Daoy (cell line): ENCODE data around the gene ANKRD11. TPM values are rescaled to one million over a fixed set of nuclear protein-coding genes. Genes with fewer than 3 reads are reported as not detected.

ENCODE experiments used
- DNase-seq: peaks from one replicate; pipeline ENCODE4 v3.0.0-alpha.2; 2015; ENCODE audit warnings: low read depth
- total RNA-seq: library from RNA; depleted of rRNA; stranded (reverse); fragments of >200 nt; shearing (Covaris generic); gene quantifications from 2 replicates; pipeline ENCODE4 v1.2.3, GENCODE V29; 2014

The ANKRD11 gene
- total RNA-seq, 1 experiment from 2014 or later, result 27.8 TPM

DNA sequence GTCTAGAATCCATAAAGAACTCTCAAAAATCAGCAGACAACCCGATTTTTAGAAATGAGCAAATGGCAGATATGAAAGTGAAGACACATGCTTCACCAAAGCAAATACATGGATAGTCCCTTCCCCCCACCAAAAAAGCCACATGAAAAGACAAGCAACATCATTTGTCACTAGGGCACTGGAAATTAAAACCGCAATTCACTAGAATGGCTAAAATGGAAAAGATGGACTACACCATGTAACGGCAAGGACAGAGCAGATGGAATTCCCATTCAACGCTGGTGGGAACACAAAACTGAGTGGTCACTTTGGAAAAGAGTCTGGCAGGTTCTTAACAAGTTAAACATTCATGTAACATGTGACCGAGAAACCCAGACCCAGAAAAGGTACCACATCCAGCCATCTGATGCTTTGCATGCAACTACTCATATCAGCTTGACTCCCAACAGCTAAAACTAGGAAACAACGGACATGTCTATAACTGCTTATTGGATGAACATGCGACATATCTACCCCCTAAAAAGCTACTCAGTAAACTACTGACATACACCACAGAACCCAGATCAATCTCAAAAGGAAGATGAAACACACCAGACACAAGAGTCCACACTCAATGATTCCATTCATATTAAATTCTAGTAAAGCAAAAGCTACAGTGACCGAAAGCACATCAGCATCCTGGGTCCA, 140.3 kb downstream of the ANKRD11 start:
- no peak for DNase-seq

DNA sequence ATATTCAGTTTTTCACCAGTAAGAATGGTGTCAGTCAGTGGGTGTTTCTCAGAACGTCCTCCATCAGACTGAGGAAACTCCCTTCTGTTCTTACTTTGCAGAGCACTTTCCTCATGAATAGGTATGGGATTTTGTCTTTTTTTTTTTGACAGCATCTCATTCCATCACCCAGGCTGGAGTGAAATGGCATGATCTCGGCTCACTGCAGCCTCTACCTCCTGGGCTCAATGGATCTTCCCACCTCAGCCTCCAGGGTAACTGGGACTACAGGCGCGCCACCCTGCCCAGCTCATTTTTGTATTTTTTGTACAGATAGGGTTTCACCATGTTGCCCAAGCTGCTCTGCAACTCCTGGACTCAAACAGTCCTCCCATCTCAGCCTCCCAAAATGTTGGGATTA, 142.6 kb downstream of the ANKRD11 start:
- DNase-seq, result no peak

DNA sequence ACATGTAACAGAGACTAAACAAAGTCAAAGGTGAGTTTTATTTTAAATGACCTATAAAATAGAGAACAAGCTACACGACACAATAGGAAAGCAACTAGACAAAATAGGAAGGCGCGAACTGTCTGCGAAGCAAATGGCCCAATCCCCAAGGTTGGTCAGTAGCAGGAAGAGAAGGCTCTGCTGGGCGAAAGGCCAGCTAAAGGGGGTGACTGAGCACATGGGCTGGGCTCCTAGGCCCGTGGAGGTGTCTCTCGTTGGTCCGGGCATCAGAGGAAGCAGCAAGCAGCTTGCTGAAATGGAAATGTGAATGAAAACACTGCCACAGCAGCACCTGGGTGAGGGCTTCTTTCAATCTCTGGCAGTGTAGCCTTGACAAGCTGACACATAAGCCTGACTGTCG, 143.5 kb downstream of the ANKRD11 start:
- no peak for DNase-seq

DNA sequence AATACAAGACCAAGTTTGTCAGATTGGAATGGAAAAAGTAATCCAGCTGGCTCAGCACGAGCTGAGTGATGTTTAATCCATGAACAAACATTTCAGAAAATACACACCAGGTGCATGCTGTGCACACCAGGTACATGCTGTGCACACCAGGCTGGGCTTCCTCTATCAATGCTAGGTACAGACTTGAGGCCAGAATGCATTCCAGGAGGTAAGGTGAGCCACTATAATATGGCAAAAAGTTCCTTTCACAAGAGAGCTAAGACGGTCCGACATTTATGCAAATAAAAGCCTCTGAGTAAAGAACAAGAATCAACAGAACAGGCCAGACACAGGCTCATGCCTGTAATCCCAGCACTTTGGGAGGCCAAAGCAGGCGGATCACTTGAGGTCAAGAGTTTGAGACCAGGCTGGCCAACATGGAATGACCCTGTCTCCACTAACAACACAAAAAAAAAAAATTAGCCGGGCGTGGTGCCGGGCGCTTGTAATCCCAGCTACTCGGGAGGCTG, 144.7 kb downstream of the ANKRD11 start:
- no peak for DNase-seq

DNA sequence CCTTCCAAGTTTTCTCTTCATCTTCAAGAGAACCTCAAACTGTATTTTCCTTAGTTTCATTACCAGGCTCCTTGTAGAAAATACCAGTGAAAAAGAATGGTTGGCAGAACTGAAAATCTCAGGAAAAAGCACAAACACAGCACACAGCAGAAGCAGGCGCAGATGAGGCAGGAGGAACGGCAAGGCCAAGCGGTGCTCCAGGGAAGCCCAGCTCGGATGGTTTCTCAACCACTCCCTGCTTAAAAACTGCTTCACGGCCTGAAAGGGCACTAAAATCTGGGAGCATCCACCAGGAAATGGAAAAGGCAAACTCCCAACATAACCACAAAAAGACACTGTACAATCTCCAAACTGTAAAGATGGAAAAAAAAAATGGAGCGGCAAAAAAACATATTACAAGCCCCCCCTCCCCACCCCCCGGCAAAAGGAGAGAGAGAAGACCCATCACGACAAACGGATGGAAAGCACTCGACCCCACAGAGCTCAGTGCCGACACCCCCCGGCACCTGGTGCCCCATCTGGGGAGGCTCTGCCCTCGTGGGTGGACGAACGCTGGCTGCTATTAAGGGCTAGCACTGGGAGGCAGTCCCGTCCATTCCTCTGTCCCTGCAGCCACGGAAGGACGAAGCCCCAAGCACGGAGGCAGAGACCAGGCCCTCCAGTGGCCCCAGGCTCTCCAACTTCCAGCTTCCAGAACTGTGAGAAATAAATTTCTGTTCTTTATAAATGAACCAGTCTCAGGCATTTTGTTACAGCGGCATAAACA, 145.3 kb downstream of the ANKRD11 start:
- no peak for DNase-seq

DNA sequence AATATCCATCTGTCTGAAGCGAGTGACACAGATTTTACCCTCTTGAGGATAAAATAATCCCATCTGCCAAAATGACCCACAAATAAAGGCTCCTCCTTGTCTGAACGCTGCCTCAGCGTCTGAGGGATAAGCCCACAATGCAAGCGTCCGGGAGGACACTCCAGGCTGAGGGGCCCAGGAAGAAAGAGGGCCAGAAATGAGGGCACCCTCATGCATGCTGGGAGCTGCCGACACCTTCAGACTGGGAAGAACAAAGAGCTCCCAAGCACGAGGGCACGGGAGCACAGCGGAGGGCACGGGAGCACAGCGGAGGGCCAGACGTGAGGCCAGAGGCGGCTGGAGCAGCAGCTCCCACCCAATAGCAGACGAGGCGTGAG, 145.9 kb downstream of the ANKRD11 start:
- no peak for DNase-seq

DNA sequence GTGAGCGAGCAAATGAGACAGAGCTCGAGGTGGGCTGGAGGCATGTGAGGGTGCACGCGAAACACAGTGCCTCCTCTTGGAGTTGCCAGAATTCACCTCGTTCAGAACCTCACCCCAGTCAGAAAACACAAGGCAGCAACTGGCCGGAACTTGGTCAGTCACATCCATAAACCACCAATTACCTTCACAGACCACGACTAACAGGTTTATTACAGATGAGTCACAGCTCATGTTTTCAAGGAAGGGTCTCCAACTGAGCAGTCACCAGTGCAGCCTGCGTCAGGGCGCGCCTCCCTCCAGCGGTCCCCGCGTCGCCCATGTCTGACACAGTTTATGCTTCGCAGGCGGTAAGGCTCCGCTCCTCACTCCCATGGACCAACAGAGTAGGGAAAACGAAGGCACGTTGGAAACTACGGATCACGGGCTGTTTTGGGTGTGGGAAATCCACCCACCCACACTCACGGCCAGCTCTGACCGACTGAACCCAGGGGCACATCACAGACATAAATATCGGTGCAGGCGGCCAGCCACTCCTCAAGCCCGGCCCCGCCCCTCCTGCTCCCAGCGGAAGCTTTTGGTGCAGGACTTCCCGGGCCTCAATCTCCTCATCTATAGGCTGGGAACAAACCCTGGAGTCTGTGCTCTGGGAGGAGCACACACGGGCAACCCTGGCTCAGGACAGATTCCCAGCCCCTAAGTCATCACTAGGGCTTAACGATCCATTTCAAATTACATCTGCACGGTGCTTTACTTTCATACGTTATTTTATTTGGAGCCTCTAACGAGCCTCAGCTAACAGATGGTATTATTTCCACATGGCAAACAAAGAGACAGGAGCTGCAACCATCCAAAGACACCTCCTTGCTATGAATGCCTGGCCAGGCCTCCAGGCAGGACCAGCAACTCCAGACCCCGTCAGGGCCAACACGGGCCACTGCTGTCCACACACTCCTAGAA, 146.6 kb downstream of the ANKRD11 start:
- DNase-seq, result peak; percentile 83

DNA sequence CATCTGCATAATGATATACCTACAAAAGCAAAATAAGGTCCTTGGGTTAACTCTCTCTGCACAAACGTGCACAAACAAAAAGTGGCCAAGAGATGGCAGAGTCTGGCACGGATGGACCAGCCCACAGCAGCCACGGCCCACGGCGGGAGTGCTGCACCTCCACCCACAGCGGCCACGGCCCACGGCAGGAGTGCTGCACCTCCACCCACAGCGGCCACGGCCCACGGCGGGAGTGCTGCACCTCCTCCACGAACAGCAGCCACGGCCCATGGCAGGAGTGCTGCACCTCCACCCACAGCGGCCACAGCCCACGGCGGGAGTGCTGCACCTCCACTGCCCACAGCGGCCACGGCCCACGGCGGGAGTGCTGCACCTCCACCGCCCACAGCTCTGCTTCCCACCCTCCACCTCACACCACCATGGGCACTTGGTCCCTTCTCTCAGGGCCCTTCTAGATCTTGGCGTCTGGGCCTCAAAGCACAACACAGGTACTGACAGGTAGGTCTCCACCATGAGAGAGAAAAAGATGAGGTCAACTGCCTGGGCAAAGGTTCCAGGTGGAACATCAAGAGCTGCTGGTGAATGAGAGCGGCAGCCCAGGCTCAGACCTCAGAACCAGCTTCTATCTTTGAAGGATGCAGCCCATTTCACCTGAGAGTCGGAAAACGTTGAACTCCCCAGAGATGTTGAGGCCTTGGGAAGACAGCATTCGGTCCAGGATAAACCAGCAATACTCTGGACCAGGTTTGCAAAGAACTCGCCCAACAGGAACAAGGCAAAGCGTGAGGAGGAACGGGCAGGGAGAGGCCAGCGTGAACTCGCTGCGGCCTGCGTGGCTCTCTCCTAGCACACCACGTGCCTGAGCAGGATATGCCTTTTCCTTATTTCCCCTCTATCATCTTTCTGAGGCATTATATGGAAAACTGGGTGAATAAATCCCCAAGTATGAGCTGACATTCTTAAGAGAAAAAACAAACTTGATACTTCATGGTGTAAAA, 148.4 kb downstream of the ANKRD11 start:
- DNase-seq, result no peak

DNA sequence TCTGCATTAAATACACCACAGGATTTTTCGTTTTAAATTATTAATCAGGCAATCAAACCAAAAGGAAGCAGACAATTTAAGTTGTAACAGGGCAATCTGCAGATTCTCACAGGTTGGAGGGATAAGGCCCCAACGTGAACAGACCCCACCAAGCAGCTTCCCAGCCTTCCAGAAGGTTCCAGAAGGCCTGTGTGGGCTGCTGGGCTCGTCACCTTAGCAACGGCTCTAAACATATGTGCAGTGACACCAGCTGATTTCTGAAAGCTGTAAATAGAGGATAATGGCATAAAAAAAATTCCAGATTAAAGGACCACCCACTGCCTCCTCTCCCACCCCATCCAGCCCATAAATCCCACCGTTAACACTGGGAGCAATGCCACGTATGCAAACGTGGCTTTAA, 149.1 kb downstream of the ANKRD11 start:
- DNase-seq, result no peak

DNA sequence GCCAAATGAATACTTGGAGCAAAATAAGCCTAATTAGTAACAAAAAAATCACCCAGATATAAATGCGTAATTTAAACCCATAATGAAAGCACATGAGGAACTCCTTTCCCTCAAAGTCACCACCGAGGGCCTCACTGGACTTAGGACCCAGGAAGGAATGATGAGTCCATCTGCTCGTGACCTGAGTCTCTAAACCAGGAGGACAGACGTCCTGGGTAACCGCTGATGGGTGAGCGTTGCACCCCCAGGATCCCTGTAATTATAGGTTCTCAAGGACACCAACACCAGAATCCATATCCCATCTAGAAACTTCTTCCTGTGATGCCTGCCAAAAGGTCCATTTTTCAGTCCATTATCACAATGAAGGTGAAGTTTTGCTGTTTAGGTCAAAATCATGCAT, 151.5 kb downstream of the ANKRD11 start:
- DNase-seq, result no peak

DNA sequence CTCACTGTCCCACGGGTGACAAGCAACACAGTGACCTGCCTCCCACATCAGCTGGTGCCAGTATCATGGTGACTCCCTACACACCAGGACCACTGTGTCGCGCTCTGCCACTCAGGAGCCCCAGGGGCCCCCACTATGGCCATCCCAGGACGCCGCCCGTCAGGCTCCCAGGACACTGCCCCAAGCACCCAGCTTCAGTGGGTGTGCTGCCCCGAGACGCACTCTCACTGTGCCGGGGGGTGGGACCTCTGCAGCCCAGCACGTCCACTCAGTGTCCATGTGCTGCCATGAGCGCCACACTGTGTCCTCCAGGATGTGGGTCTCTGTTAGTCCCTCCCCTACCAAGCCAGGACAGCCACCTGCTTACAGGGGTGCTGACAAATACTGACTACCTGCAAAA, 152.4 kb downstream of the ANKRD11 start:
- no peak for DNase-seq

DNA sequence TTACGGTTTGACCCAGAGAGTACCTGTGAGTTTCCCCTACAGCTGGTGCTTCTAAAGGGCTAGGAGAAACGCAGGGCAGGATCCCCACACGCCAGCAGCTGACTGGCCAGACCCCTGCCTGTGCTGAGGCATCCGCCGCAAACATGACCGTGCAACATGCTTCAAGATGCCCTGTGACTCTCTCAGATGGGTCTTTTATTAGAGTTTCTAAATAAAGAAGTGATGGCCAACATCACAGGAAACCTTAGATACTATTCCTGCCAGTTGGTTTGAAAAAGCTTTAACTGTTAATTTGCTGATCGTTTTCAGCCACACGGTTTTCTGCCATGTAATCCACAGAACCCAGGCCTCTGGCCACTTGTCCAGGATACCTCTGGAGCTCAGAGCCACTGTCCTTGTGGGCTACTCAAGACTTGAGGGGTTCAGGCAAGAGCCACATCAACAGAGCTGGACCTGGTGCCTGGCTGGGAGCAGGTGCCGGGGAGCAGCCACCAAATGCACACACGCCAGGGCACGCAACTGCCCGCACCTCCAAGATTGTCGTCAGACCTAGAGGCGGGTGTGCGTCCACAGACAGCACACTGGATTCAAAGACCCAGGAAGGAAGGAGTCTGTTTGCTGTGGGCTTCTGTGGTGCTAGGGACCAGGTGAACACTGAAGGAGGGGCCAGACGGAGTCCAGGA, 154.4 kb downstream of the ANKRD11 start:
- no peak for DNase-seq

DNA sequence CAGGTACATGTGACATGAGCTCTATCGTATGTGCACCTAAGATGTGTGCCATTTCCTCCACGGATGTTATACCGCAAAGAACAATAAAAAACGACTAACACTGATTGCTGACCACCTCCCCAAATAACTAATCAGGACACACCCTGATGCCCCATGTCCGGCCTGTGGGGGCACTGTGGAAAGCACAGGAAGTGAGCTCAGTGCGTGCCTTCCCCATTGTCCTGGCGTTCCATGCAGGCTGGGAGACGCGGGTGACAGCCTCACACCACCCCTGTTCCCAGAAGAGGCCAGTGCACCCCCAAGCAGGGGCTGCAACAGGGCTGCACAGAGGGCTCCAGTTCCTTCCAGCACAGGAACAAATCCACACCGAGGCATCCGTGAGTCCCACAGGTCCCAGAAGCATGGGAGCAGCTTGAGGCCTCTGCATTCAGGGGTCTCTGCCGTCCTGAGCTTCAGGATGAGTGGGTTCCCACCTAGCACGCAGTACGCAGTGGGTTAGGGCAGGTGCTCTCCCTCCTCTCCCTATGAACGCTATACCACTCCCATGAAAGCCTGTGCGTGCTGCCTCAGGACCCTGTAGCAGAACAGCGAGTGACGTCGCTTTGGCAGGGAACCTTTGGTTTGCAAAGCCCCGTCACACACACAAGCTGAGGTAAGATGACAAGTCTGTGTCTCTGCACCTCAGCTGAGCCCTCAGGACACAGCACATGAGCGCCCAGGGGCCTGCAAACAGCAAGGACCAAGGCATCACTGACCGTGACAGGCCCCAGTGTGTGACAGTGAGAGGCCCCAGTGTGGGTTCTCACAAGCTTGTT, 155.2 kb downstream of the ANKRD11 start:
- no peak for DNase-seq

DNA sequence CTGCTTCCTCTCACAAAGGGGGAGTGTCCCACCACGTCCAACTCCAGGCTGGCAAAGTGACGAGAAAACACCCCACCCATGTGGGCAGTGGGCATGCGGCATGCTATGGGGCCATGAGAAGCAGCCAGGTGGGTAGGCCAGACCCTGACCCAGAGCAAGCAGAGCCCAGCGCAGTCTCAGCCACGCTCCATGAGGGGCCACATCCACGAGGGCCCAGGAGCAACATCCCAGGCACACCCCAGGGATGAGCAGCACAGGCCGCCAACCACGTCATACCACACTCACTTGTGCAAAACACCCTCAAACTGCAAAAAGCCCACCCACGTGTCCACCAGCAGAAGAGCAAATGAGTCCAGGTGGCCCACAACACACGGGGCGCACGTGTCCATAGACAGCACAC, 155.9 kb downstream of the ANKRD11 start:
- no peak for DNase-seq

DNA sequence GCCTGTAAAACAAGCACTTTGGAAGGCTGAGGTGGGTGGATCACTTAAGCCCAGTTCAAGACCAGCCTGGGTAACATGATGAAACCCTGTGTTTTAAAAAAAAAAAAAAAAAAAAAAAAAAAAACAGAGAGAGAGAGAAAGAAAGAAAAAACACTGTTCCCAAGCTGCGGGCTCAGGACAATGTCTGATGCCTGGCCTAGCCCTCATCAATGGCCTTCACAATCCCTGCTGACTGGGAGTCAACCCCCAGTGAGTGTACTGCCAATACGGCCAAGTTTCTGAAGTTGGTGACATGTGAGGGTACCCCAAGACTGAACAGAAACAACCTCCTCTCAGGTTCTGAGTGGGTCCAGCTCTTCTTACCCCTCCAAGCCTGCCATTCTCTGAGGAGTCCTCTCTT, 156.3 kb downstream of the ANKRD11 start:
- DNase-seq, result no peak

DNA sequence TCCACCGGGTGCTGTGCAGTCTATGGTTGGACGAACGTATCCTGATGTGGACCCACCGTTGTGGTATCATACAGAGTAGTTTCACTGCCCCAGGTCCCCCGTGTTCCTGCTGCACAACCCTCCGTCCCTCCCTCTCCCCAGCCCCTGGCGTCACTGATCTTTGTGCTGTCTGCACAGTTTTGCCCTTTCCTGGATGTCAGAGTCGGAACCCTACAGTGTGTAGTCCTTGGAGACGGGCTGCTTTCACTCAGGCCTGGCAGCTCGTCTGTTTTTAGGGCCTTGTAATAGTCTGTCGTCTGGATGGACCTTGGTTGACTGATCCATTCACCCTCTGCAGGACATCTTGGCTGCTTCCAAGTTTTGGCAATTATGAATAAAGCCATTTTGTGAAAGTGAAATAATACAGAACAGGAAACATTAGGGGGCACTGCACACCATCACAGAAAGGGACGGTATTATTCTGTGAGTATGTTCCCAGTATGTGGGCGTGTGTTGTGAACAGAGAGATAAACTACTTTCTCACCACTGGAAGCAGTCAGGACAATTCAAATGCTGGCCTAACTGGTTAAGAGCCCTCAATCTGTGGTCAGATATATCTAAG, 156.9 kb downstream of the ANKRD11 start:
- peak; percentile 66 for DNase-seq

DNA sequence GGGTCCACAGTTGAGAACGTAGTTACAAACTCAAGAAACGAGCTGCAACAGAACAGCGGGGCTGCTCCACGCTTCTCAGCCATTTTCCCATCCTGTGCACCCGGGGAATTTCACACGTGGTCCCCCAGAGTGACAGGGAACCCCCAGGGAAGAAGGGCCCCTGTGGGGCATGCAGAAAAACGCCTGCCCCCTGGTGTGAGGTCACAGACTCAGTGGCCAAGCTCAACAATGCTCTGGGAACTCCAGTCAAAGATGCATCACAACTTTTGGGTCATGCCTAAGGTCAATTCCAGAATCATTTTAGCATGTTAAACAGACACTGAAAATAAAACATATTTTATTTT, 157.5 kb downstream of the ANKRD11 start:
- no peak for DNase-seq

DNA sequence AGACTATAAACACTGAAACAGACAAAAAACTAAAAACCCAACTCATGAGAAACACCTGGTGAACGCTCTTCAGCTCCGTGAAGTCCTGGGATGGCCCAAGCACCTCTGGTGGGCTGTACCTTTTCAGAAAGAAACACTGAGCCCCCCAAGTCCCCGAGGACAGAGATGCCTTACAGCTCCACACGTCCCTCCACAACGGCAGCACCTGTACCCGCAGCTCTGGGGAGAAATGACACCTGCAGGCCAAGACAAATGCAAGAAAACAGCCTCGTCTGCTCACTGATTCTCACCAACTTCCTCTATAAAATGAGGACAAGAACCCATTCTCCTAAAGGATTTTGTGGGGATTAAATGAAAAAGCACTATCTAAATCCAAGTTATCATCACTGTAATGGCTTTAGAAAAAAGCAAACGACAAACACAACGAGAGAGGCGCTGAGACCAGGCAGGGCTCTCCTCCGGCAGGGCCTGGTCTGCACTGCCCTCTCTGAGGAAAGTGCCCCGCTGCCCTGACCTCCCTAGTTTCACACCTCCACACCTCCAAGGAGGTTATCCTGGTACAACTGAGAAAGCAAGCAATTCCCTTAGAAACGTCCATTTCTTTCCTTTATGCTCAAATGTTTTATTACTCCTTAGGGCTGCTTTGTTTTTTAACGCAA, 158.0 kb downstream of the ANKRD11 start:
- DNase-seq, result no peak
